Skeletal muscle tissue (tissue), 4 donors: ENCODE results near the gene RASAL3. TPM values are rescaled to one million over a fixed set of nuclear protein-coding genes. Genes with fewer than 3 reads are reported as not detected.

Experiments
- H3K27ac ChIP-seq: one replicate; pipeline ENCODE4 v1.7.0; 2013; ENCODE audit warnings: mild to moderate bottlenecking, low read depth, low read length, inconsistent platforms
- H3K27me3 ChIP-seq, 3 donors: one replicate each; pipeline ENCODE4 v1.7.0; 2013; ENCODE audit warnings: low read length in 3 of 3; ENCODE audit not compliant: control insufficient read depth in 3 of 3, insufficient read depth in 3 of 3
- H3K36me3 ChIP-seq, 3 donors: one replicate each; pipeline ENCODE4 v1.7.0; 2013; ENCODE audit warnings: low read length in 3 of 3; ENCODE audit not compliant: control insufficient read depth in 3 of 3, insufficient read depth in 3 of 3
- H3K4me1 ChIP-seq, 3 donors: one replicate each; pipeline ENCODE4 v1.7.0; 2013; ENCODE audit warnings: low read length in 3 of 3, mild to moderate bottlenecking in 3 of 3; ENCODE audit not compliant: control insufficient read depth in 3 of 3, insufficient read depth in 3 of 3
- H3K4me3 ChIP-seq, 3 donors: one replicate each; pipeline ENCODE4 v1.7.0; 2013; ENCODE audit warnings: low read length in 3 of 3
- H3K9ac ChIP-seq, 3 donors: one replicate each; pipeline ENCODE4 v1.7.0; 2013; ENCODE audit warnings: low read length in 3 of 3, mild to moderate bottlenecking in 3 of 3, moderate library complexity in 2 of 3, low read depth in 1 of 3
- H3K9me3 ChIP-seq, 3 donors: one replicate each; pipeline ENCODE4 v1.7.0; 2013; ENCODE audit warnings: low read length in 3 of 3; ENCODE audit not compliant: control insufficient read depth in 3 of 3
- total RNA-seq: library from RNA; depleted of rRNA; stranded (reverse); fragments of >200 nt; gene quantifications from one replicate; pipeline ENCODE4 v1.2.3, GENCODE V29; 2014
- donor health status: Osteomylitis.

Gene RASAL3
- total RNA-seq, 1 donor from 2014 or later: 0.52 TPM

DNA sequence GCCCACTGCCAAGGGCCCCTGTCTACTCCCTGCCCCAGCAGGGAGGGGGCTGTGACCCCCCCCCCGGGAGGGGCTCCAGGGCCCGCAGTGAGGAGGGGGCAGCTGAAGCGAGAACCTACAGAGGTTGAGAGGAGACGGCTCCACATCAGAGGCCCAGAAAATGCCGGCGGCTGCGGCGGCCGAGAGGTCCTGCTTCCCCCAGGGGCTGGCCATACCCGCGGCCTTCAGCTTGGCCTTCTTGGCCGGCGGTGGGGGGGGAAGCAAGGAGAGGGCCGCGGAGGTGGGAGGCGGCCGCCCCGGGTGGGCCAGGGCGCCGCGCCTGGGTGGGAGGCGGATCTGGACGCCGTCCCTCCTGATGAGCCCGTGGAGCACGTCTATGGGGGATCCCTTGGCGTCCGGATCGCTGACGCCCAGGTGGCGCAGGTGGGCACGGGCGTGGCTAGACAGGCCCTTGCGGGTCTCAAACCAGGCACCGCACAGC is 36.3 kb downstream of the RASAL3 start:
- Histone ChIP-seq H3K9me3 (no peaks in the 10 kb centered on the region), H3K9ac (no peak overlapping the region), H3K4me3 (no peak overlapping the region), H3K4me1 (peaks cover 21 to 29% (median 25%) of the 10 kb centered on the region in 3 donors), H3K27me3 (no peaks in the 10 kb centered on the region), H3K36me3 (peaks cover 45 to 52% (median 46%) of the 10 kb centered on the region in 3 donors), H3K27ac (no peak overlapping the region)

DNA sequence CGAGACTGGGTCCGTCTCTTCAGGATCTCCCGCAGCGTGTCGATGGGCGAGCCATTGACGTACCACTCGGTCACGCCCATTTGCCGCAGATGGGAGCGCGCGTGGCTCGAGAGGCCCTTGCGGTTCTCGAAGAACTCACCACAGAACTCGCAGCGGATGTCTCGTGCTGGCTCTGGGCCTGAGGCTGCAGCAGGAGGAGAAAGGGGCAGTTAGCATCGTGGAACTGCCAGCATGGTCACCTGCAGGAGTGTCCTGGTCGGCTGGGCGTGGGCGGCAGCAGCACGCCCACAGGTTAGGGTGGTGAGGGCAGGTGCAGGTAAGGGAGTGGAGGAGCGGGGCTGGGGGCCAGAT is 37.0 kb downstream of the RASAL3 start:
- Histone ChIP-seq H3K4me1 (peaks cover 25 to 30% (median 26%) of the 10 kb centered on the region in 3 donors), H3K36me3 (peaks cover 47 to 58% (median 52%) of the 10 kb centered on the region in 3 donors), H3K9me3 (no peaks in the 10 kb centered on the region)

DNA sequence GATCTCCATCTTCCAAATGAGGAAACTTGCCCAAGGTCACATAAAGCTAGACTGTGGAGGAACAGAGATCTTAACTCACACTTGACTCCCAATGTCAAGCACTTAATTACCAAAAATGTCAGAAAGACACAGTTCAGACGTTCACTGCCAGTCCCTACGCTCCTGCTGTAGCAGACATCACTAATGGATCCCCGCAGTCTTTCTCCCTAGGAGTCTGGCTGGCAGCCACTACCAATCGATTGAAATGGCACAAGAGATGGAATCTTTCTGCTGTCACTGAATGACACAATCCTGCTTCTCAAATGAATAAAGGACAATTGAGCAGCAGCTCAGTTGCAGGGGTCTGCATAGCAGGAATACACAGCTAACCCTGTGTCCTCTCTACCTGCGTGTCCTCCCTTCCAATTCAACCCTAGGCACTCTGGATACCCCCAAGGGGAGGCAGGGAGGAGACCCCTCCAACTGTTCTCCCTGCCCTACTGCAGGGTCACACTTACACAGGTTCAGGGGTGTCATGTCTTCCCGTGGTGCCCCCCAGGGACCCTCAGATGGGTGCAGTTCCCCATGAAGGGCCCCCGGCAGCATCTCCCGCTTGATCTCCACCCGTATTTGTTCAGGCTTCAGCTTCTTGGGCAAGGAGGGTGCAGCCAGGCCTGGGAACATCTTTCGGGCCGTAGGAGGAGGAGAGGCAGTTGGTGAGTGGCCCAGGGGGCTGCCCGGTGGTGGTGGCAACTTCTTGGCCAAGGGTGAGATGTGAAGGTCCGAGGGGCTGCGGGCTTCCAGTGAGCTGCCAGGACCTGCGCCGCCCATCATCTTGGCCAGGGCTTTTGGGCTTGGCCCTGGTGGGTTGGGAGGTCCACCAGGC is 37.6 kb downstream of the RASAL3 start:
- peaks cover 47 to 58% (median 52%) of the 10 kb centered on the region in 3 donors for H3K36me3 ChIP-seq

More for the DNA sequence above, 37.0 kb downstream of the RASAL3 start:
- Histone ChIP-seq H3K27ac (no peak overlapping the region), H3K27me3 (no peaks in the 10 kb centered on the region), H3K4me3 (no peak overlapping the region), H3K9ac (no peak overlapping the region)

DNA sequence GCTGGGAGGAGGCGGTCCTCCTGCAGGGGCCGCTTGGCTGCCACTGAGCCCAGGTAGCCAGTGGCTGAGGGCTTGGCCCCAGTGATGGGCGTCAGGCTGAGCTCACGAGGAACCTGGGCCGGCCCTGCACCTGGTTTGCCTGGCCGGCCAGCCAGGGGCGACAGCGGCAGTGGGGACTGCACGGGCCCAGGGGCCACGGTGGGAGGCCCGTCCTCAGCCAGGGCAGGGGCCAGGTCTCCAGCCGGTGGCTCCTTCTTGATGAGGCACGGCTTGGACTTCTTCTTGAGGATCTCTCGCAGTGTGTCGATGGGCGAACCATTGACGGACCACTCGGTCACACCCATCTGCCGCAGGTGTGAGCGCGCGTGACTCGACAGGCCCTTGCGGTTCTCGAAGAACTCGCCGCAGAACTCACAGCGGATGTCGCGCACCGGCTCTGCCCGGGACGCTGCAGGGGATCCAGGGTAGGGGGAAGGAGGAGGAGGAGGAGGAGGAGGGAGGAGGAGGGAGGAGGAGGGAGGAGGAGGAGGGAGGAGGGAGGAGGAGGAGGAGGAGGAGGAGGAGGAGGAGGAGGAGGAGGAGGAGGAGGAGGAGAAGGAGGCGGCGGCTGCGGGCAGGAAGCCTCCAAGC is 38.9 kb downstream of the RASAL3 start:
- Histone ChIP-seq H3K4me3 (no peak overlapping the region), H3K36me3 (peaks cover 47 to 56% (median 52%) of the 10 kb centered on the region in 3 donors), H3K4me1 (peaks cover 16 to 29% (median 17%) of the 10 kb centered on the region in 3 donors), H3K9me3 (no peaks in the 10 kb centered on the region), H3K27ac (no peak overlapping the region), H3K27me3 (no peaks in the 10 kb centered on the region), H3K9ac (no peak overlapping the region)

More for the DNA sequence above, 37.6 kb downstream of the RASAL3 start:
- Histone ChIP-seq H3K4me1 (peaks cover 26 to 32% (median 26%) of the 10 kb centered on the region in 3 donors), H3K9me3 (no peaks in the 10 kb centered on the region), H3K9ac (no peak overlapping the region), H3K27ac (no peak overlapping the region), H3K27me3 (no peaks in the 10 kb centered on the region), H3K4me3 (no peak overlapping the region)

DNA sequence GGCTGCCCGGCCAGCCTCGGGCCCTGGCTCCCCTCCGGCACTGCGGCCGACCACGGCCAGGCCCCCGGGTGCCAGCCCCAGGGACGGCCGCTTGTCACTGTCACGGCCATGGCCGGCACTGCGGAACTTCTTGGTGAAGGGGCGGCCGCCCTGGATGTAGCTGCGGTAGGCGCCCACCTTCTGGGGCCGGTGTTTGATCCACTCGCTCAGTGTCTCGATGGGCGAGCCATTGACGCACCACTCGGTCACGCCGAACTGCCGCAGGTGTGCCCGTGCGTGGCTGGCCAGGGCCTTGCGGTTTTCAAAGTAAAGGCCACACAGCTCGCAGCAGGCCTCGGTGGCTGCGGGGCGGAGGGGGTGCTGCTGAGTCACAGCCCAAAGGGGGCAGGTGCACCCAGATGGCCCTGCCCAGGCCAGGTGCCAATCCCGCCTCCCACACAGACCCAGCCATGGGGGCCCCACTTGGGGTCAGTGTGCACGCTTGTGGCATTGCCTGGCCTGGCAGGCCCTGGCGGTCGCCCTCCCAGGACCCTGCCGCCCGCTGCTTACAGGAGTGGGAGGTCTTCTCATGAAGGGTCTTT is 39.6 kb downstream of the RASAL3 start:
- H3K27me3 ChIP-seq: no peaks in the 10 kb centered on the region
- peaks cover 12 to 25% (median 12%) of the 10 kb centered on the region in 3 donors for H3K4me1 ChIP-seq
- H3K27ac ChIP-seq: no peak overlapping the region
- H3K9me3 ChIP-seq: no peaks in the 10 kb centered on the region
- peaks cover 47 to 52% (median 50%) of the 10 kb centered on the region in 3 donors for H3K36me3 ChIP-seq
- no peak overlapping the region for H3K9ac ChIP-seq
- H3K4me3 ChIP-seq: no peak overlapping the region

DNA sequence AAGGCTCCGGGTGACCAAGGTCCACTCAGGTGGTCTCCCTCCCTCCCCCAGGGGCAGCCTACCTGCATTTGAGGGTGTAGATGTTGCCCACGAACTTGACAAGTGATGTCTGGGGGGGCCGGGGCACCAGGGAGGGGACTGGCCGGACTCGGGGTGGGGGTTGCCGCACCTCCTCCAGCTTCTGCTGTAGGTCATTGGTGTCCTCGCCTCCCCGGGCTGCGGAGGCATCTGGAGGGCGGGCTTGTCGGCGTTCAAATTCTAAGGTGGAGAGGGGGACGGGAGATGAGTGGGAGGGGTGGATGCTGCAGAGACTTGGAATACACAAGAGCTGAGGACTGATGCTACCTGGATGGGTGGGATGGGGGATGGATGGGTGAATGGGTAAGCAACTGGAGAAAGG is 40.2 kb downstream of the RASAL3 start:
- Histone ChIP-seq H3K36me3 (peaks cover 47 to 52% (median 50%) of the 10 kb centered on the region in 3 donors), H3K27ac (no peak overlapping the region), H3K27me3 (no peaks in the 10 kb centered on the region), H3K9ac (no peak overlapping the region), H3K4me1 (peaks cover 18 to 31% (median 19%) of the 10 kb centered on the region in 3 donors), H3K9me3 (no peaks in the 10 kb centered on the region), H3K4me3 (no peak overlapping the region)

DNA sequence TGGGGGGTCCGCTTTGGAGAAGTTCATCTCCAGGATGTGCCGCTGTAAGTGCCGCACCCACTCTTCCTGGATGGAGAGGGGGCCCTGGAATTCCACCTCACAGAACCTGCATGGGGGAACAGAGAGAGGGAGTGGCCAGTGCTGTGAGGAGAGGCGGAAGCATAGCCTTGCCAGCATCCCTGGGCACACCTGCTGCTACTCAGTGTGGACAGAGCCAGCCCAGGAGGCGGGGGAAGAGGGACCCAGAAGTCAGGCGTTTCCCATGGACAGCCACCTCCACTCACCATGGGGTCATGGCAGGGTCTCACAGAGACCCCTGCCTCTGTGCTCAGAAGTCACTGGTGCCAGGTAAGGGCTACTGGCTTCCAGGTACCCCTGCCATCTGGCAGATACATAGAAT is 41.2 kb downstream of the RASAL3 start:
- H3K9ac ChIP-seq: no peak overlapping the region
- no peaks in the 10 kb centered on the region for H3K9me3 ChIP-seq
- no peaks in the 10 kb centered on the region for H3K27me3 ChIP-seq
- peaks cover 41 to 52% (median 49%) of the 10 kb centered on the region in 3 donors for H3K36me3 ChIP-seq
- no peak overlapping the region for H3K27ac ChIP-seq
- H3K4me3 ChIP-seq: no peak overlapping the region
- peaks cover 18 to 38% (median 19%) of the 10 kb centered on the region in 3 donors for H3K4me1 ChIP-seq

DNA sequence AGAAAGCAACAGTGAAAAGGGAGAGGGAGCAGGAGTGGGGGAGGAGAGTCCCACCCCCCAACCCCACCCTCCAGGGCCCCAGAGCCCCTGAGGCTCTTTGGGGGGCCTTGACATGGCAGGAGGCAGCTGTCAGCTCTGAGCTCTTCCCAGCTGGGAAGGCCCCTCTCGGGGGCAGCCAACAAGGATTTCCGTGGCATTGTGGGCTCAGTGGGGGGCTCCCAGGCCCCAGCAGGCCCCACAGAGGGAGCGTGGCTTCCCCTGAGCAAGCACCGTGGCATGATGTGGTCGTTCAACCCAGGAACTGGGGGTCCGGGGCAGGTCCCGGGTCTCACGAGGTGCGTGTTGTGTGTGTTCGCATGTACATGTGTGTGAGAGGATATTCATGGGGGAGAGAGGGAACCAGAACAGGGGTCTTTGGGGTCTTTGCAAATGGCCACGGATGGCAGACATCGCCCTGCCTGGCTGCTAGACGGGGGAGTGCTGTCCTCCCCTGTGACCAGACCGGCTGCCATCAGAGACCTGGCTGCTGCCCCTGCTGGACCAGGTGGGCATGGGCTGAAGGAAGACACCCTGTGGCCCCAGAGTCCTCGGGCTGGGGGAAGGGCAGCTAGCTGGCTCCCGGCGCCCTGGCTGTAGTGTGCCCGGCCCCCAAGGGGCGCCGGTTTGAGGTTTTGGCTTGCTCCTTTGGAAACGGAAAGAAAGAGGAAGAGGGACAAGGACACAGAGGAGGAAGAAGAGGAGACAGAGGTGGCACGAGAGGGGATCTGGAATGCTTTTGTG is 41.9 kb downstream of the RASAL3 start:
- H3K9me3 ChIP-seq: no peaks in the 10 kb centered on the region
- no peak overlapping the region for H3K4me3 ChIP-seq
- no peaks in the 10 kb centered on the region for H3K27me3 ChIP-seq
- H3K9ac ChIP-seq: peak overlapping the region in 2 of 3 donors; percentile 45 to 50
- peak overlapping the region; percentile 66 for H3K27ac ChIP-seq
- peaks cover 23 to 44% (median 25%) of the 10 kb centered on the region in 3 donors for H3K4me1 ChIP-seq
- H3K36me3 ChIP-seq: peaks cover 38 to 49% (median 47%) of the 10 kb centered on the region in 3 donors

DNA sequence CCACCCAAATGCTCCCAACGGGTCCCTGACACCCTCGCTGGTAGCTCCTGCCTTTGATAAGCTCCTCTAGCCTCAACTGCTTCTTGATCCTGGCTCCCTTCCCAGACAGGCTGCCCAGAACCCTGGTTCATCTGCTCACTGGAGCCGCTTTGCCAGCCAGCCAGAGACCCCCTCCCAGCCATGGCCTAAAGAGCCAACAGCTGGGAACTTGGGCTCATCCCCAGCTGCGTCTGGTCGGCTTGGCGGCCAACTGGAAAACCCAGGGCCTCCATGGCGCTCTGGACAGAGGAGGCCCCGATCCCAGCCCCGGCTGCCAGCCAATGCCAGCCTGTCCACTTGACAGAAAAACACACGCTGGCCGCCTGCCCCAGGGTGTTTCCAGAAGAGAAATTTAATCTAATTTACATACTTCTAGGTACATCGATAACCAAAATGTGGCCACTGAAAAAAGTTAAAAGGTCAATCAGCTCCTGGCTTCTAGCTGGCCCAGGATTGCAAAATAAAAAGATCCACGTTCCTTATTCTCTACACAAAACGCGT is 42.6 kb downstream of the RASAL3 start:
- Histone ChIP-seq H3K4me1 (peaks cover 30 to 51% (median 32%) of the 10 kb centered on the region in 3 donors), H3K9me3 (no peaks in the 10 kb centered on the region), H3K36me3 (peaks cover 31 to 42% (median 40%) of the 10 kb centered on the region in 3 donors), H3K4me3 (no peak overlapping the region), H3K9ac (peak overlapping the region in 2 of 3 donors; percentile 45 to 50), H3K27me3 (no peaks in the 10 kb centered on the region), H3K27ac (peak overlapping the region; percentile 66)
